Panc1 (cell line): ENCODE data around the gene KIF21B. TPM values are rescaled to one million over a fixed set of nuclear protein-coding genes. Genes with fewer than 3 reads are reported as not detected.

Experiments
- ATAC-seq: fragments of 200-7000 bp; cut with Tn5 transposase; 2 replicates; pipeline ENCODE4 v1.9.1; 2020; ENCODE audit warnings: mild to moderate bottlenecking, moderate library complexity
- BruUV-seq: library from RNA; stranded (reverse); fragments of 400-500 nt; replicated peaks from 2 replicates; lab custom pipeline; 2021; lab: Mats Ljungman, UMichigan
- CTCF ChIA-PET: fragments of 300-600 bp; sonication (Branson Sonifier 250); formaldehyde crosslinking; loops from one replicate; lab custom pipeline; 2022; ENCODE audit warnings: antibody characterized with exemption; lab: Charles Lee
- POLR2A ChIA-PET: fragments of 300-600 bp; sonication (Branson Sonifier 250); formaldehyde crosslinking; loops from one replicate; lab custom pipeline; 2022; ENCODE audit warnings: antibody characterized with exemption; lab: Charles Lee
- DNase-seq: peaks from one replicate; pipeline ENCODE4 v3.0.0-alpha.2; 2010; ENCODE audit warnings: low read depth, low spot score
- H3K27ac ChIP-seq: 2 replicates; pipeline ENCODE4 v1.5.1; 2011; ENCODE audit warnings: mild to moderate bottlenecking, low read length, inconsistent platforms
- H3K27me3 ChIP-seq: fragments of 200-500 bp; sonication (Bioruptor generic); 2 replicates; pipeline ENCODE4 v1.6.0; 2014; ENCODE audit warnings: low read length, inconsistent platforms; ENCODE audit not compliant: control insufficient read depth, insufficient read depth
- H3K36me3 ChIP-seq: fragments of 200-500 bp; sonication (Bioruptor generic); 2 replicates; pipeline ENCODE4 v1.5.1; 2014; ENCODE audit warnings: inconsistent platforms, mild to moderate bottlenecking, low read length, moderate library complexity; ENCODE audit not compliant: control insufficient read depth, insufficient read depth
- H3K4me1 ChIP-seq: 2 replicates; pipeline ENCODE4 v1.5.1; 2011; ENCODE audit warnings: inconsistent platforms, mild to moderate bottlenecking, low read length, moderate library complexity; ENCODE audit not compliant: control insufficient read depth, insufficient read depth
- H3K4me3 ChIP-seq, 2 experiments: 2 replicates each; pipeline ENCODE4 v1.5.1; 2011 to 2012; ENCODE audit warnings: low read depth in 2 of 2, low read length in 2 of 2, mild to moderate bottlenecking in 2 of 2, inconsistent platforms in 1 of 2, moderate library complexity in 1 of 2
- H3K9me3 ChIP-seq: fragments of 200-500 bp; sonication (Bioruptor generic); 2 replicates; pipeline ENCODE4 v1.5.1; 2014; ENCODE audit warnings: low read depth, mild to moderate bottlenecking, inconsistent platforms, low read length, moderate library complexity; ENCODE audit not compliant: control insufficient read depth, insufficient read depth
- CTCF ChIP-seq: fragments of 450-650 bp; IDR thresholded peaks from 2 replicates; pipeline ENCODE4 v1.5.1; 2017; ENCODE audit warnings: mild to moderate bottlenecking
- POLR2AphosphoS5 ChIP-seq: IDR thresholded peaks from 2 replicates; pipeline ENCODE4 v1.6.1; 2012; ENCODE audit warnings: mild to moderate bottlenecking, low read depth, low read length, moderate library complexity
- REST ChIP-seq, 2 experiments: IDR thresholded peaks; 2 replicates each; pipeline ENCODE4 v1.6.1; 2011 to 2012; ENCODE audit warnings: low read depth in 2 of 2, control low read depth in 1 of 2, low read length in 1 of 2, mild to moderate bottlenecking in 1 of 2, moderate library complexity in 1 of 2; ENCODE audit not compliant: insufficient read depth in 1 of 2
- SIN3A ChIP-seq: IDR thresholded peaks from 2 replicates; pipeline ENCODE4 v1.6.1; 2012; ENCODE audit warnings: low read depth, mild to moderate bottlenecking, low read length, moderate library complexity, borderline replicate concordance; ENCODE audit not compliant: insufficient read depth
- TCF7L2 ChIP-seq: IDR thresholded peaks from 2 replicates; pipeline ENCODE4 v1.6.1; 2011; ENCODE audit warnings: mild to moderate bottlenecking, low read depth, low read length, inconsistent platforms
- in situ Hi-C: cut with HindIII; loops from 2 replicates; pipeline ENCODE4 v1.10.0; 2016; ENCODE audit warnings: low sequenced_read_pairs, low pct_unique_long_range_greater_than_20kb
- intact Hi-C: fragments of 100-400 bp; cut with micrococcal nuclease; formaldehyde crosslinking; loops from one replicate; pipeline ENCODE4 v1.10.0; 2022; ENCODE audit not compliant: unreplicated experiment
- total RNA-seq: library from RNA; stranded (reverse); gene quantifications from one replicate; pipeline ENCODE4 v1.2.1, GENCODE V29; 2021; ENCODE audit not compliant: unreplicated experiment

The KIF21B gene
- total RNA-seq, 1 experiment from 2014 or later: 0.46 TPM

- Histone ChIP-seq H3K9me3 (no peaks in the 10 kb centered on the region), H3K4me1 (no peaks in the 10 kb centered on the region), H3K36me3 (no peaks in the 10 kb centered on the region), H3K27me3 (no peaks in the 10 kb centered on the region), H3K27ac (no peak overlapping the region), H3K4me3 (no peak overlapping the region)
- POLR2A ChIA-PET: no interaction called here
- DNase-seq: no peak
- no TSS peak for BruUV-seq
- TF ChIP-seq SIN3A (no peak), TCF7L2 (no peak), POLR2AphosphoS5 (no peak), CTCF (no peak), REST (IDR thresholded peaks at IDR 0.05; ENCODE audit: insufficient read depth in 1 of 2, low read depth in 2 of 2, low read length in 1 of 2) (no peak)
- intact Hi-C loops: no loop called here
- no peak for ATAC-seq
- CTCF ChIA-PET: no interaction called here
- in situ Hi-C loops: no loop called here
Observed at GRCh38 chr1:200999667-201000066, 23.8 kb downstream of the KIF21B start.

- DNase-seq (no peak), ATAC-seq (no peak)
- ChIA-PET POLR2A (no interaction called here), CTCF (no interaction called here)
- in situ Hi-C loops (no loop called here), intact Hi-C loops (no loop called here)
- H3K4me1 ChIP-seq: no peaks in the 10 kb centered on the region
- BruUV-seq: no TSS peak
- no peaks in the 10 kb centered on the region for H3K9me3 ChIP-seq
- H3K27me3 ChIP-seq: no peaks in the 10 kb centered on the region
- H3K36me3 ChIP-seq: no peaks in the 10 kb centered on the region
- no peak for TF ChIP-seq REST (IDR thresholded peaks at IDR 0.05; ENCODE audit: insufficient read depth in 1 of 2, low read depth in 2 of 2, low read length in 1 of 2)
- TF ChIP-seq CTCF: no peak
- TF ChIP-seq TCF7L2: no peak
- TF ChIP-seq POLR2AphosphoS5: no peak
- TF ChIP-seq SIN3A: no peak
- H3K4me3 ChIP-seq: no peak overlapping the region
- no peak overlapping the region for H3K27ac ChIP-seq
Observed at GRCh38 chr1:200998323-200998722, 25.2 kb downstream of the KIF21B start.
